SKM-1 (cell line): Measurements from ENCODE around the gene CARMIL1.

Experiments
- DNase-seq: peaks from one replicate; lab custom pipeline; 2025; ENCODE audit not compliant: unreplicated experiment; lab: John Stamatoyannopoulos, UW

Gene CARMIL1

DNA sequence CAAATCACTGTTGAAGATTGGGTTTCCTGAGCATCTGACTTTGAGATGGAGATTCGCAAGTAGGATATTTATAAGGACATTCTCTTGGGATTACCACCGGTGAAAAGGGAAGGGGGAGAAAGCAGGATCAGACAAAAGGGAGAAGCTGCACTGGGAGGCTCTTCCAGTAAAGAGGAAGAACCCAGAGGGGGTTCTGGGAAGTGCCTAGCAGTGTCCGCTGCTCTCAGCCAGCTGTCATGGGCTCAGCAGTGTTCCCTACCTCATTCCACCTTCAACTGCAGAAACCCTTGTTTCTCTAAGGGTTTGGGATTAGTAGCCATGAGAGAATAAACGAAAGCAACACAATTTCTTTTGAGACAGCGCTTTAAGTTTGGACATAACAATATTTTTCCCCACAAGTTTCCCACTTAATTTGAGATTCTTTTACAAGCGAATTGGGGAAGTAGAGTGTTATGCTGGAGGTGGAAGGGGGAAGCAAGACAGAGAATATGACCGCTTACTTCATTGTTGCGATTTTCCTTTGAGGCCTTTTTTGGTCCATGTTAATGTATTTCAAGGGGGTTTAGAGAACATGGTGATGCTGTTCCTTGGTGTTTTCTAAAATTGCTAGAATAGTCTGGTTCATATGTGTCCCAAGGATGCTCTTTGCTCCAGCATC is 218.3 kb downstream of the CARMIL1 start:
- no peak for DNase-seq

DNA sequence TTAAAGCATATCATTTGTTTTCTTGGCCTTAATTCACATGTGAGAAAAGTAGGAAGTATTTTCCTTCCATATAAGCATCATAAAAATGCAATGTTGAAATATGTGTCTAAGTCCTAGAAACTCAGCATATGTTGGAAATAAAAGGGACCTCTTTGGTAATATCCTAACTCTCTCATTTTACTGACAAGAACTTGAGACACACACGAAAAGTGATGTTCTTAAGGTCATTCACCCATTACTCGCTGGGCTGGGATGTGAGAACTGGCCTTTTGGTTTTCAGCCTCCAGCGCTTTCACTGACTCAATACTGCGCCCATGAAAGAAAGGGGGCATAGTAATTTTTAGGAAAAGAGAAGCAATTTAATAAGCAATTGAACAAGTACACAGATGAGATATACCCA is 219.3 kb downstream of the CARMIL1 start:
- no peak for DNase-seq

DNA sequence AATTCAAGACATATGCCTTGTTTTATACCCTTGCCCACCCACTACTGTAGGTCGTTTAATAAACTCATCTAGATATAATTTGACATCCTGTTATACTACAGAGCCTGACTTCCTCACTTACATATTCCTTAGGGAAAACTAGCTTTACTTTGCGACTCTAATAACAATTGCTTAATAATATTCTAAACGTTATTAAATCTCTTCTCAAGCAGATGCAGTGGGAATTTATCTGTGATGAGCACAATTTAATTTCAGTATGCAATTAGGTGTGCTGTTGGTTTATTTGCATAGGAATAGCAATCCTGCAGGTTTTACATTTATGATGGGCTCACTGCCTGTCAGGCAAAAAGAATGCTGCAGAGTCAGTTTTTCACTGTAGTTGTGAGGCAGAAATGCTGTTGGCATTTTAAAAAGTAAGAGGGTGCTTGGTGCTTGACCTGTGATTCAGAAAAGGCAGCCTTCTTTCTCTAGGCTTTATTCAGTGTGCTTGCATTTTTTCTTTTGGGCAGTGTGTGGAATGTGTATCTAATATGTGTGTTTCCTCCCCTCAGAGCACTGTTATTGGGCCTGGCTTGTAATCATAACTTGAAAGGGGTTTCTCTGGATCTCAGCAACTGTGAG is 220.6 kb downstream of the CARMIL1 start:
- no peak for DNase-seq

DNA sequence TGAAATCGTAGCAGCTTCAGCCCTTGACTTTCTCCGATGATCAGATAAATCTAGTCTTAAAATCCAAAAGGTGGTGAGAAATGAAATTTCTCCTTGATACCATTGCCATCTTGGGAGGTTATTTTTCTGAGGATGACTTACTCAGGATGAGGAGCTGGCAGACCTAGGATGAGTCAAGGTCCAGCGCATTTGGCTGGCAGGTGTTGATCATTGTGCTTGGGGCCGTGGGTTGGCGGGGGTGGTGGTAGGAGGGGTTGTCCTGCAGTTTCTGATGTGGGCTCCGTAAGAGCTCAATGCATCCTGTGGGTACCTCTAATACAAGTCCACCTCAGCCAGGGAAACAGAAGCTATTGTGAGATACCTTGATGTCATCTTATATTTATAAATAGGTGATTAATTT is 224.5 kb downstream of the CARMIL1 start:
- no peak for DNase-seq

DNA sequence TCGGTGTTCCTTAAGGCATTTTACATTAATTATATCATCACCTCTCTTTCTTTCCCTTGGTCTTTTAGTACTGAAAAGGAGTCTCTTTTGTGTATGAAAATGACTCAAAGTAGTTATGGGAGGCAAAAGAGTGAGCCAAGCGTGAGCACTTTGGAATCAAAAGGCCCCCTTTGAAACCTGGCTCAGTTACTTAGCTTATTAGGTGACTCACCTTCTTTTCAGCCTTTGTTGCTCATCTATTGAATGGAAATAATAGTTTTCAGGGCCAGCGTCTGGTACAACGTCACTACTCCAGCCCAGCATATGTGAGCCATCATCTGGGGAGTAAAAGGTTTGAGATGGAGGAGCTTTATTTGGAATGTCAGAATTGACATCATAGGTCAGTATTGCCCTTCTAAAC is 225.5 kb downstream of the CARMIL1 start:
- DNase-seq = no peak

DNA sequence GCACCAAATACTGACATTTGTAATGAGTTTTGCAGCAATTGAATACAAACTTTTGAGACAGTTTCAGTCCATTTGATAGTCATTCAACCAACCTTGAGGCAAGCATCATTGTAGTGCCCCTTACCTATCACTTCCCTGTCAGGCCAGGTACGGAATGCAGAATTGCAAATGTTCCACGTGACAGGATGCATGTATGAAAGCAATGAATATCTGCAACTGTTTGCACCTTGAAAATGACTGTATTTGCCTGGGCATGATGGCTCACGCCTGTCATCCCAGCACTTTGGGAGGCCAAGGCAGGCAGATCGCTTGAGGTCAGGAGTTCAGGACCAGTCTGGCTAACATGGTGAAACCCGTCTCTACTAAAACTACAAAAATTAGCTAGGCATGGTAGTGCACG is 226.8 kb downstream of the CARMIL1 start:
- DNase-seq = no peak

DNA sequence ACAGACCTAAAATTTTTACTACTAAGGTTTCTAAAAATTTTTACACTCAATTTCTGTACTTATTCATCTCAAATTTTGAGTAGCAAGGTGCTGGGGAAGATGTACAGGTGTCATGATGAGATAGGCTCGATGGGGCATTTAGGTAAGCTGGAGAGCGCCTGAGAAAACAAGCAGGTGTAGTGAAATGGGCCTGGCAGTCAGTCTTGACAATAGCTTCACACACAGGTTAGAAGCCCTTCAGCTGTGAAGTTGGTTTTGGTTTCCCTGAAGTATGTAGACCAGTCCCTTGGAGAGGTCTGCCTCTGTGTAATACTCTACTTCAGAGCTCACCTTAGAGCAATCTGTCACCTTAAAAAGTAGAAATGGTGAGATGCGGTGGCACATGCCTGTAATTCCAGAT is 228.9 kb downstream of the CARMIL1 start:
- DNase-seq = no peak

DNA sequence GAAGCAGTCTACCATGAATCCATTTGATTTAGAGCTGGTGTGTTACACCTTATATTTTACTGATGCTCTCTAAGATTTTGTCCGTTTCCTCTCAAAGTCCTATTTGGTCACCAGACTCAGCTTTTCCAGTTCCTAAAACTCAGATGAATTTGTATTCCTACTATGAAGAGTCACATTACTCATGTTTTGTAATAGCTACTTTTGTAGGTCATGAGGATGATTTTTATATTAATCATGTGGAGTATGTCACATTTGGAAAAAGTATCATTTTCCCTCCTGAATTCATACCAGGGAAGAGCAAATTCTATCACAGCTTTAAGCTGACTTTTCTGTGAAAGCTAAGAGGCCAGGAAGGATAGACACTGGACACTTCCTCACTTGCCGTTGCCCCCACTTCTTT is 232.2 kb downstream of the CARMIL1 start:
- DNase-seq = no peak

DNA sequence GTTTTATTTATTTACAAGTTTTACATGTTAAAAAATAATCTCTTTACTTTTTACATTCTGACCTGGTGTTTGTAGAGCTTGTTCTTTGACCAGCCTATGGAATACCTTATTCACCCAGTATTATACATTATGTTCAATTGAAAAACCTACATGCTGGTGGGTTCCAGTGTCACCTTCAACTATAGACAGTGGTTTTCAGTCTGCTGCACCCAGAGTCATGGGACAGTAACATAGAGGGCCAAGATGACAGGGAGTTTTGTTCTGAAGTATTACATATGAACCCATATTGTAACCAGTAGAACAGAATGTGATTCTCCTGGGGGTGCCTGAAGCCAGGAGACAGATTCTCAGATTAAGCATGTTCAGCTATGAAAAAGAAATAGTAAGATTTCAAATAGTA is 233.4 kb downstream of the CARMIL1 start:
- DNase-seq = no peak

DNA sequence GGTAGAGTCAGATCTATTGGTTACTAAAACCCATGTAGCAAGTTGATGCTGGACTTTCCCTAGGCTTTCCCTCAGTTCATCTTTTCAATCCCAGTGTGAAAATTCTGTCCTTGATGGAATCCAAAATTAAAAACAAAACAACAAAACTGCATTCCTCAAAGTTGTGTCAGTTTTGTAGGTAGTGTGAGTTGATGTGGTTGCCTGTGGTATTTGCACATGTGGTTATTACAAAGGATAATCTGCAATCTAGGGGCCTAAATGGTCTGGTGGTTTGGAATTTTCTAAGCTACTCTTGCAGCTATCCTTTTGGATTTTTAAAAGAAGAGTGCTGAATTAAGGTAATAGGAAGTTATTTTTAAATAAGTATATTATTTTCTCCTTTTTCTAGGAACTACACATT is 240.7 kb downstream of the CARMIL1 start:
- no peak for DNase-seq

DNA sequence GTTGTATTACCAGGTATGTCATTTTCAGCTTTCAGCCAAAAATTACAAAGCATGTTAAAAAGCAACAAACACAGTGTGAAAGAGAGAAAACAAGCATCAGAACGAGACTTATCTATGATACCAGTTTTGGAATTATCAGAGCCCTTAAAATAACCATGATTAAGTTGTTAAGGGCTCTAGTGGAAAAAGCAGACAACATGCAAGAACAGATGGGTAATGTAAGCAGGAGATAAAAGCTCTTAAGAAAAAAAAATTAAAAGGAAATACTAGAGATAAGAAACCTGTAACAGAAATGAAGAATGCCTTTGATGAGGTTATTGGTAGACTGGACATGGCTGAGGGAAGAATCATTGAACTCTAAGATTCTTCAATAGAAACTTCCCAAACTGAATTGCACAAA is 245.4 kb downstream of the CARMIL1 start:
- no peak for DNase-seq

DNA sequence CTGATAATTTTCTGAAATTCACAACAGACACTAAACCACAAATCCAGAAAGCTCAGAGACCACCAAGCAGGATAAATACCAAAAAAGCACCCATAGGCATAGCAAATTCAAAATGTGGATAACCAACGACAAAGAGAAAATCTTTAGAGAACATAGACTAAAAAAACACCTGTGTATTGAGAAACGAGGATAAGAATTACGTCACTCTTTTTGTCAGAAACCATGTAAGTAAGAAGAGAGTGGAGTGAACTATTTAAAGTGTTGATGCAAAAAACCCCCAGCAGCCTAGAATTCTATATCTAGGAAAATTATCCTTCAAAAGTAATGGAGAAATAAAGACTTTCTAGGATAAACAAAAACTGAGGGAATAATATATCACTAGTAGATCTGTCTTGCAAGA is 245.9 kb downstream of the CARMIL1 start:
- DNase-seq = no peak

DNA sequence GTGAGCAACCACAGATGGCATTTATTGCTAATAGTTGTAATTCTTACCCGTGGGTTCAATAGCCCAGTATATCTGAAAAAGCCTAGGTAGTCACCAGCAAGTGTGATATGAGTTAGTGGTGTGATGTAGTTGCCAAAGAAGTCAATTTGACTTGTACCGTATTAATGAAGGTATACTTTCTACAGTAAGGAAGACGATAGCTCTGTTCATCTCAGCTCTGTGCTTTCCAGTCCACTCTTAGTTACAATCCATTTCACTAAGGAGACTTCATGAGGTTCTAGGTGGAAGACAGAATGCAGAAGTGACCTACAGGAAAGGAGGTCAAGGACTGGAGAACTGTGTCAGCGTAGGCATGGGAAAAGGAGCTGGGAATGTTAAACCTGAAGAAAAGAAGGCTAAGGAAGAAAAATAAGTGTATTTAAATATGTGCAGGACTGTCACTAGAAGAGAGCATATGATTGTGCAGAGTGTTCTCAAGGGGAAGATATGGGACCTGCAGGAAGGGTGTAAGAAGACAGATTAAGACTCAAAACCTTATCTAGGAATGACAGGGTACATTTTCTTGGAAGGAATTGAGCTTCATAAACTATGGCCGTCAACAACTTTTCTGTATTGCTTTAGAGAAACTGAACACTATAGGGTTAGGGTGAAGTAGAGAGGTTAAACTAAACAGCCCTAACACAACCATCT is 255.9 kb downstream of the CARMIL1 start:
- DNase-seq = no peak

DNA sequence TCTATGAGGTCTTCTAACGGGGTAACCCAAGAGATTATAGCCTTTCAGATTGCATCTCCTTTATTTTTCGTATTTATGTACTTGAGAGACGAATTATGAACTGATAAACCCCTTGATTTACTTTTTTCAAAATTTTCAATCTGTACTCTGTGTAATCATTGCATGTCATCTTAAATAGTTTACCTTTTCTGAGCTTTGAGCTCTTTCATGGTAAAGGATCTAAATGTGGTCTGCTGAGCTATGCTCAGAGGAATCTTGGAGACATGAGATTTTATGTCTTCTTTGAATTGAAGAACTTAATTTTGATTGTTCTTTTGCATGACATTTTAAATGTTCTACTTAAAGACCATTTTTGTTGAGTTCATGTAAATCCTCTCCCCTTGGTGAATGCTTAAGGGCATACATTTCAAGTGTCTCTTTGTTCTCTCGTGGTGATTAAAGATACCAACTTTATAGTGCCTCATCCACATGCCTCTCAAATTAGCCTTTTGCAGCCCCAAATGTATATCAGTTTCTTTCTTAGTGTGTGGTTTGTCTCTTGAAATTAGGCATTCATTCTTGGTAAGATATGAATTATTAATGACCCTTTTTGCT is 256.6 kb downstream of the CARMIL1 start:
- DNase-seq = no peak

DNA sequence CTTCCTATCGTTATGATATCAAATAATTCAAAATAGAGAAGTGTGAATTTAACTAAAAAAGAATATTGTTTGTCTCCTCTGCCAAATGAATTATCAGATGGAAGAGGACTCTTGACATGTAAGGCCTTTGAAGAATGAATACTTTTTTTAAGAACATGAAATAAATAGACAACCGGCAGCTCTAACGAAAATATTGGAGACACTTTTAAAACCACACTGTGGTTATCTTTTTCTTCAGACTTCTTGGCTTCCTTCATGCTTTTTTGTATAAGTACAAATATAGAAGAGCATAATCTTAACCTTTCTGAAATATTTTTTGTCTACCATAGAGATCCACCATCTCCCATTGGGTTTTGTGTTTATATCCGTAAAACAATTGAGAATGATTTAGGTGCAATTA is 257.6 kb downstream of the CARMIL1 start:
- no peak for DNase-seq

DNA sequence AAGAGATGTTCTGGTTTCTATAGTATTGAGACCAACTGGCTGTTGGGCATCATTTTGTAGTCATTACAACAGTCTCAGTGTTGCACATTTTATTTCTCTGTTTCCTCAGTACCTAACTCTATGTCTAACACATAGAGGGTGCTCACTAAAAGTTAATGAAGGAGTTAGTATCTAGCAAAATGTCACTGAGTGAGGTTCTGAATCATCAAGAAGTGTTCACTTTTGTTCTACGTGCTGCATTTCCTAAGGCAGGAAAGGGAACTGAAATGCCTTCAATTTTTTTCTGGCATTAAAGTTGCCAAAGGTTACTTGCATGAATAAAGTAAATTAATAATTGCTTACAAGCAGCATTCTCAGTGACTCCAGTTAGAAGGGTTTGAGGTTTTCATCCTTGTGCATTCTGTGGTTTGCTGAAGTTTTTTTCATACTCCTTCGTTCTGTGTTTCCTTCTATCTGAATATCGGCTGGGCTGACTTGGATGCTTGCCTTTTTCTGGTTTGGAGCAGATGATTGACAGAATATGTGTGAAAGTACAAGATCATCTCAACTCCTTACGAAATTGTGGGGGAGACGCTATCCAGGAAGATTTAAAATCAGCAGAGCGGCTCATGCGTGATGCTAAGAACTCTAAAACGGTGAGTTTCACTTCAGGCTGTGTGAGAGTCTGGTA is 258.3 kb downstream of the CARMIL1 start:
- DNase-seq = no peak

DNA sequence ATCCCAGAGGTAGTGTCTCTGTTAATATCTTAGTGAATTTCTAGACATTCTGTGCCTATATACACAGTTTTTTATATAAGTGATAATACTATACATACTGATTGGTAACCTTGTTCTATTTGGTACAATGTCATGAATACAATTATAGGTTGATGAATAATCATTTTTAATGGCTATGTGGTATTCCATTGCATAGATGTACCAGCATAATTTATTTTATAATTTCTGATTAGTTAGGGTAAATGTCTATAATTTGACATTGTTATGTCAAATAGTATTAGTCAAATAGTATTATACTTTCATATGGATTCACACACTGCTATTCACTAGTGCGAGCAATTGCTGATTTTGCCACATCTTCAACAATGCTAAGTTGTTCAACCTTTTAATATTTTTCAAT is 262.1 kb downstream of the CARMIL1 start:
- no peak for DNase-seq

DNA sequence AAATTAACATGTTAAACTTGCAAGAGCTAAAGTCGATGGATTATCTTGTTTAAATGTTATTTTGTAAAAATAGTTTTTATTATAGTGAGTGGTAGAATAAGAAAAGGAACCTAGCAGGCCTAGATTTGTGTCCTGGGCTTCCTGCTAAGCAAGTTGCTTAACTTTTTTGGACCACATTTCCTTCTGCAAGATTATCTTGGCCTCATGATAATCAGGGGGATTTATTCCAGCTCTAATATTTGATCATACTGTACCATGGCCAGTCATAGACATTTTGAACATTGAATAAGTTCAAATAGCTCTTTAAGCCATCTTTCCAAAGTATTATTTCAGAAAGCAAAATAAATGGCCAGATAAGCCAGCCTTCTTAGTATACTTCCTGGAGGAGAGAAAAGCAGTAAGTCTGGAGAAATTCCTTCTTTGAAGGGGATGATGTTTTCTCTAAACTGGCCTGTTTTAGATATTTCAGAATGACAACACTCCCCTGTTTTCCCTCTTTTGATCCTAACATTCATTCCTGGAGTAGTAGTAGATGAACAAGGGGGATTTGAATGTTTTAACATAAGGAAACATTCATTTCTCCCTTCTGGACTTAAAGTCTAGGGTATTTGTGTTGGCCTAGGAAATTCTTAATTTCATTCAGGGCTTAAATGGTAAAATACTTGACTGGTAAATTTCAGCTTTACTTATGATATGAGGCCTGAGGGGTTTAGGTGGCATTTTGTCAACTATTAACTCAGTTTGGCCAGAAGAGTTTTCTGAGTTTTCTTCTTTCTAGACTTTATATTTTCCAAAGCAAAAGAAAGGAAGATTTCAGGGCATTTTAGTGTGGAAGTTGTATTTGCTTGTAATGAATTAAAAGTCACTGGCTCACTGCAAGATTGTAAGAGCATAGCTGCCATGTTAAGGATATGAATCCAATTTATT is 264.1 kb downstream of the CARMIL1 start:
- no peak for DNase-seq

DNA sequence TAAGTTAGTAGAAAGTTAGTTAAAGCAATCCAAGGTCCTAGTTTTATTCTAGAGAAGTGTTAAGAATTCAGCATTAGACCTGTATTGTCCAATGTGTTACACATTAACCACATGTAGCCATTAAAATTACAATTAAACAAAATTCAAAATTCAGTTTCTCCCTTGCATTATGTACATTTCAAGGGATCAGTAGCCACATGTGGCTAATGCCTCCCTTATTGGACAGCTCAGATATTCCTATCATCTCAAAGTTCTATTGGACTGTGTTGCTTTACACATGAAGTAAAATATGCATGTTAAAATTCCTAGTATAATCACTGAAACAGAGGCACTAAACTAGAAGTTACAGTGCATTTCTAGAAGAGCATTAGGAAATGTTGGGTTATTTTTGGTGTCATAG is 265.7 kb downstream of the CARMIL1 start:
- no peak for DNase-seq

DNA sequence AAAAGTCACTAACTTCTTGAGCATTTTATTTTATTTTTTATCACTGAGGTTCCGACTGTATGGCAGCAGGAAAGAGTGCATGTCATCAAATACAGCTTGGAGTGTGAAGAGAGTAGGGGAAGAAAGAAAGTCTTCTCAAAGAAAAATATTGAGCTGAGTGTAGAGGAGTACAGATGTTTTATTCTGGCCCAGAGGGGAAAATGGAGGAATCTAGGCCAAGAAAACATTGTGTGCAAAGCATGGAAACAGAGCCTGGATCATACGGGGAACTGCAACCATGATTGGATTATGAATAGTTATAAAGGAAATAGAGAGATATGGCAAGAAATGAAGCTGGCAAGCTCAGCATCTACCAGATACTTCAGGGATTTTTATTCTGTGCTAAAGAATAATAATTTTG is 268.6 kb downstream of the CARMIL1 start:
- DNase-seq = no peak

DNA sequence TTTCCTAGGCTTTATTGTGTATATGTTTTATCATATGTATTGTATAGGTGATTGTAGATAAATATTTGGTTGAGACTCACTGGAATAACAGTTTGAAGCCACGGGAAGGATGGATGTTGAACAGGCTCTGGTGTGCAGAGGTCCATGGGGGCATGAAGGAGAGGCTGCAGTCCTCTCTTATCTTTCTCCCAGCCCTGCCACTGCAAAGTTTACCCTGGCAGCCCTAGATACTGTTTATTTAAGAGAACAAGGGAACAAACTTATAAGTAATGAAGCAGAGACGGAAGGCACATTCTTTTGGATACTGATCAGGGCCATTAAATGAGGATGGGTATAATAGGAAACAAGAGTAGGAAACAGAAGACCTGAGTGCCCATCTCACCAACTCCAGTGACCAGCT is 269.3 kb downstream of the CARMIL1 start:
- no peak for DNase-seq
